Activated CD4-positive, alpha-beta T cell treated with anti-CD3 and anti-CD28 coated beads, Interleukin-2, amount 10 ng/mL, durations not matched to agents 24 days and 14 days (primary cell): ENCODE results near the gene FAM3A. TPM values are rescaled to one million over a fixed set of nuclear protein-coding genes. Genes with fewer than 3 reads are reported as not detected.

Source experiments
- DNase-seq: peaks from one replicate; pipeline ENCODE4 v3.0.0; 2022
- H3K27ac Mint-ChIP-seq: one replicate; pipeline ENCODE4 v1.8.0; 2022; ENCODE audit warnings: mild to moderate bottlenecking, mixed read lengths
- H3K27me3 Mint-ChIP-seq: one replicate; pipeline ENCODE4 v1.8.0; 2022; ENCODE audit warnings: mixed read lengths
- H3K36me3 Mint-ChIP-seq: one replicate; pipeline ENCODE4 v1.8.0; 2022; ENCODE audit warnings: low read depth, mild to moderate bottlenecking, mixed read lengths
- H3K4me1 Mint-ChIP-seq: one replicate; pipeline ENCODE4 v1.8.0; 2021; ENCODE audit warnings: mixed read lengths
- H3K4me3 Mint-ChIP-seq: one replicate; pipeline ENCODE4 v1.8.0; 2022; ENCODE audit warnings: mild to moderate bottlenecking, moderate library complexity, mixed read lengths
- H3K9me3 Mint-ChIP-seq: one replicate; pipeline ENCODE4 v1.8.0; 2021; ENCODE audit warnings: mixed read lengths
- intact Hi-C: fragments of 100-400 bp; cut with micrococcal nuclease; formaldehyde crosslinking; loops from one replicate; pipeline ENCODE4 v1.15.1; 2023
- total RNA-seq: library from RNA; stranded (reverse); gene quantifications from 2 replicates; pipeline ENCODE4 v1.2.3, GENCODE V29; 2022

FAM3A gene
- total RNA-seq, 1 donor from 2014 or later = 38.0 TPM

DNA sequence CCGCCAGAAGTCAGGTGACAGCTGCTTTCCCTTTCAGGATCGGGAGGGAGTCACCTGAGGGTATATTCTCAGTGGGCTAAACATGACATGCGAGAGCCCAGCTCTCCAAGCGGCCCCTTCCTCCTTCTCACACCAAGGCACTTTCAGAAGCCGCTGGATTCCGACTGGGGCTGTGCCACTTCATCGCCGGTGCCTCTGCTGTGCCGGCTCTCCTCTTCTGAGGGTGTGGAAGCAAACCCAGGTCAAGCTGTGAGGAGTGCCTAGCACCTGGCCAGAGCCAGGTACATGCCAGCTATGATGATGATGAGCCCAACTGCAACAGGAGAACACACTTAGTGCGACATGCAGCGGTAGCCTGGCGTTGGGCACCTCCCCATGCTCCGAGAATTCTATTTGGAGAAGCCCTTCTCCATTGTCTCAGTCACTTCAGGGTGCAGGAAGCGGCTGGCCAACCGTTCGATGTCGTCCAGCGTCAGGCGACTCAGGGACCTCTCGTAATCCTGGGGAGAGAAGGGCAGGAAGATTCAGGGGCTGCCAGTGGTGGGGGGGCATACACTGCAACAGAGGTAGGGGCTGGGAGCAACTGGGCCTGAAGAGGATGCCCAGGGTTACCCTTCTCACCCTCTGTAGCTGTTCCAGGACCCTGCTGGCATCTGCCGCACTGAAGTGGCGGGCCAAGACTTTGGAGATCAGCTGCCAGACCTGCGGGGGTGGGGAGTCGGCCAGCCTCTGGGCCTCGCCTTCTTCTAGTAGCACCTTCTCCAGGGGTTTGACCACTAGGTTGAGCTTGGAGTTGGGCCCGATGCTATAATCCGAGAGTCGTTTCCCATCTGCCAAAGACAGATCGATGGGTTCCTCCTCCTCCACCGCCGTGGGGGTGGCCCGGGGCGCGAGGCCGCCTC lies 30.6 kb downstream of the FAM3A start:
- H3K9me3 Mint-ChIP-seq = no peaks in the 10 kb centered on the region
- H3K4me3 Mint-ChIP-seq = peak overlapping the region; percentile 74
- peaks cover 7% of the 10 kb centered on the region for H3K36me3 Mint-ChIP-seq
- H3K27me3 Mint-ChIP-seq = no peaks in the 10 kb centered on the region
- no peak for DNase-seq
- peaks cover 17% of the 10 kb centered on the region for H3K4me1 Mint-ChIP-seq
- intact Hi-C loops = no loop called here
- no peak overlapping the region for H3K27ac Mint-ChIP-seq

DNA sequence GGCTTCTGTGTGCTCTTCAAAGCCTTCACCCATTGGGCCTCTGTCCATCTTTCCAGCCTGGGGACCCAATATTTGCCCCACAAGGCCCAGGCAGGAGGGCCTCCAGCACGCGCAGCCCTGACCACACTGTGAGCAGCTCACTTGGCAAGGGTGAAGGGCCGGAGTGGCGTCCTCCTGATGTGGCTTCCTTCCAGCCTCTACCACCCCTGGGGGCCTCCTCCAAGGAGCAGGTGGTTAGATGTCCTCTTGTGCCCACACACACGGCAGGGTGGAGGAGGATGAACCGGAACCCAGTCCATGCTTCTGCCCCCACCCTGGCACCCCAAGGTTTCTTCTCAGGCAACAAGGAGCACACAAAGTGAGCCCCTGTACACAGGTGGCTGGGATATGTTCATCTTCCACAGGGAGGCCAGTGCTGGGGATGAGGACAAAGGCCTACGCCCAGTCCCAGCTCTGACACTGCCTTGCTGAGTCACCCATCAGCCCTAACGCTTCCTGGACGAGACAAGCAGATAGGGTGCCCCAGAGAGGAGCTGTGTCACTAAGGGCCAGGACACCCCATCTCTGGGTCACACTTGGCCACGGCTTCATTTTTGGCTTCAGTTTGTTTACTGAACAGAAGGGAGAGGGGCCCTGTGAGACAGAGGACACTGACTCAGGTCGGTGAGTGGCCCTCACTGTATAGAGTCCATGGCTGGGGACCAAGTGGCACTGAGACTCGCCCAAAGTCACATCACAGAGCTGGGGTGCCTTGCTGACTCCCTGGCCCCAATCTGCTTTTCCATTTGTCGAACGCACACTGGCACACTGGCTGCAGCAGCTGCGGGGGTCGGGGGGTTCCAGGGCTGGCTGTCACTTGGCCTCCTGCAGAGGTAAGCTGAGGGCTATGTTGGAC lies 31.5 kb downstream of the FAM3A start:
- H3K27me3 Mint-ChIP-seq = no peaks in the 10 kb centered on the region
- DNase-seq = no peak
- intact Hi-C loops = no loop called here
- peak overlapping the region; percentile 37 for H3K4me3 Mint-ChIP-seq
- no peaks in the 10 kb centered on the region for H3K9me3 Mint-ChIP-seq
- peaks cover 7% of the 10 kb centered on the region for H3K36me3 Mint-ChIP-seq
- peaks cover 15% of the 10 kb centered on the region for H3K4me1 Mint-ChIP-seq
- no peak overlapping the region for H3K27ac Mint-ChIP-seq

DNA sequence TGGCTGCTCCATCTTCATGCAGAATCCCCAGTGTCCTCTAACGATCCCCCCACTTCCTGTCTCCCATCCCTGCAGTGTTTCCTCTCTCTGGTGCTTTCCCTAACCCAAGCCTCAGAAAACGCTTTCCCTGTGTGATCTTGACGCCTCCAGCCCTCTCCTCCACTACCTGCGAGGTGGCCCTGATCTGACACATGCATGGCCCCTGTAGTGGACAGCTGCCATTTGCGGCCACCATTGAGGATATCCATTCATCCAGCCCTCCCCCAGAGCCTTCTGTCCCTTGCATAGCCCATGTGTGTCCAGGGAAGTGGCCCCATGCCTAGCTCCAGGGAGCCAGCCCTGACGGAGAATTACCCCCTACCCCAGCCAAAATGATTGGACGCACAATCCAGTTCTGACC lies 32.7 kb downstream of the FAM3A start:
- intact Hi-C loops = no loop called here
- H3K4me3 Mint-ChIP-seq = no peak overlapping the region
- peaks cover 7% of the 10 kb centered on the region for H3K36me3 Mint-ChIP-seq
- H3K4me1 Mint-ChIP-seq = peaks cover 14% of the 10 kb centered on the region
- no peaks in the 10 kb centered on the region for H3K9me3 Mint-ChIP-seq
- no peaks in the 10 kb centered on the region for H3K27me3 Mint-ChIP-seq
- H3K27ac Mint-ChIP-seq = no peak overlapping the region
- no peak for DNase-seq

DNA sequence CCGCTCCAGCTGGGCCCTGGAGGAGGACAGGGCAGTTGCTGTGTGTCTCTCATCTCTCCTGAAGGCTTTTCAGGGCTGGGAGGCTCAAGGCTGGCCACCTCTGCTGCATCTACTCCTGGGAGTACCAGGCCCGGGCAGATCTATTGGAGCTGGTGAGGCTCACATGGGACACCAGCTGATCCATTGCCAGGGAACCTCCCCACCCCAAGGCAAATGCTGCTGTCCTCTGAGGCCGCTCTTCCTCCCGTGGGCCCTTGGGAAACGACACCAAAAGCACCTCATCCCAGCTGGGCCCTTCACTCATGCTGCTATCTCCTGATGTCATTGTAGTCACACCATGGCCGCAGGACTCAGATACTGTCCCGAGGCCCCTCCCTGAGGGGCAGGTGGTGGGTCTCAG lies 33.2 kb downstream of the FAM3A start:
- H3K4me1 Mint-ChIP-seq = peaks cover 12% of the 10 kb centered on the region
- H3K27ac Mint-ChIP-seq = no peak overlapping the region
- H3K36me3 Mint-ChIP-seq = peaks cover 7% of the 10 kb centered on the region
- no peak overlapping the region for H3K4me3 Mint-ChIP-seq
- intact Hi-C loops = no loop called here
- H3K9me3 Mint-ChIP-seq = no peaks in the 10 kb centered on the region
- H3K27me3 Mint-ChIP-seq = no peaks in the 10 kb centered on the region
- DNase-seq = no peak

DNA sequence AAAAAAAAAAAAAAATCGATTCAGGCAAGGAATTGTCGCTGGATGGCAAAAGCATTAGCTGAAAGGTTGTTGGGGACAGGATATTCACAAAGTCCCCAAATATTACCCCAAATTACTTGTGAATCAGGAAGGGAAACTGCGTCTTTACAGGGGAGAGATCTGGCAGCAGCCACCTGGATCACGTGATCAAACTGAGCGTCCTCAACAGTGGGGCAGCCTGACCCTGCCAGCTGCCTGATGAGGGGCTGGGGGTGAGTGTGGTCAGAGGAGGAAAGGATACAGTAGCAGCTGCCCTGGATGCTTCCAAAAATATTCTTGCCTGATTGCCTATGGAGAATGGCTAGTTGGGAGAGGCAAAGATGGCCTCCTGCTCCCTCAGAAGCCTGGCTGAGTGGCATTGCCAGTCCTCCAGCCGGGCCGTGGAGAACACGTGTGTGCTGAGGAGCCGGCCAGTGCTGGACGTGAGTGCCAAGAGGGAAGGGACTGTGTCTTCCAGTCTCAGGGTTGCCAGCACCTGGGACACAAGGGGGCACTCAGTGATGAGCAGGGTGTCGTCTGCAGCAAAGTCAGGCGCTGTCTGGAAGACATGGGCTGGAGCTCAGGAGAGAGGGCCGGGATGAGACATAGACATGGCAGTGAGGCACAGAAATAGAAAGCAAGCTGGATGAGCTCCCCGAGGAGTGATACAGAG lies 34.0 kb downstream of the FAM3A start:
- Mint-ChIP-seq H3K36me3 (peaks cover 7% of the 10 kb centered on the region), H3K27ac (no peak overlapping the region), H3K9me3 (no peaks in the 10 kb centered on the region), H3K4me3 (no peak overlapping the region), H3K4me1 (peaks cover 19% of the 10 kb centered on the region), H3K27me3 (no peaks in the 10 kb centered on the region)
- no peak for DNase-seq
- intact Hi-C loops = no loop called here

DNA sequence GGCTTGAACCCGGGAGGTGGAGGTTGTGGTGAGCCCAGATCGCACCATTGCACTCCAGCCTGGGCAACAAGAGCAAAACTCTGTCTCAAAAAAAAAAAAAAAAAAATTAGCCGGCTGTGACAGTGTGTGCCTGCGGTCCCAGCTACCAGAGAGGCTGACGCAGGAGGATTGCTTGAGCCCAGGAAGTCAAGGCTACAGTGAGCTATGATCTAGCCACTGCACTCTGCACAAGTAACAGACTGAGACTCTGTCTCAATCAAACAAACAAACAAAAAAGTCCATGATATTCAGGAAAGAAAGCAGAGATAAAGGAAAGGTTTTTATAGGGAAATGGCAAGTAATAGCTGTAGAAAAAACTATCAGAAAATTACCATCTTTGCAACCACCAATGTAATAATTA lies 34.8 kb downstream of the FAM3A start:
- no peak overlapping the region for H3K27ac Mint-ChIP-seq
- H3K9me3 Mint-ChIP-seq = no peaks in the 10 kb centered on the region
- no peak overlapping the region for H3K4me3 Mint-ChIP-seq
- intact Hi-C loops = no loop called here
- no peaks in the 10 kb centered on the region for H3K27me3 Mint-ChIP-seq
- H3K36me3 Mint-ChIP-seq = peaks cover 7% of the 10 kb centered on the region
- peaks cover 17% of the 10 kb centered on the region for H3K4me1 Mint-ChIP-seq
- no peak for DNase-seq

DNA sequence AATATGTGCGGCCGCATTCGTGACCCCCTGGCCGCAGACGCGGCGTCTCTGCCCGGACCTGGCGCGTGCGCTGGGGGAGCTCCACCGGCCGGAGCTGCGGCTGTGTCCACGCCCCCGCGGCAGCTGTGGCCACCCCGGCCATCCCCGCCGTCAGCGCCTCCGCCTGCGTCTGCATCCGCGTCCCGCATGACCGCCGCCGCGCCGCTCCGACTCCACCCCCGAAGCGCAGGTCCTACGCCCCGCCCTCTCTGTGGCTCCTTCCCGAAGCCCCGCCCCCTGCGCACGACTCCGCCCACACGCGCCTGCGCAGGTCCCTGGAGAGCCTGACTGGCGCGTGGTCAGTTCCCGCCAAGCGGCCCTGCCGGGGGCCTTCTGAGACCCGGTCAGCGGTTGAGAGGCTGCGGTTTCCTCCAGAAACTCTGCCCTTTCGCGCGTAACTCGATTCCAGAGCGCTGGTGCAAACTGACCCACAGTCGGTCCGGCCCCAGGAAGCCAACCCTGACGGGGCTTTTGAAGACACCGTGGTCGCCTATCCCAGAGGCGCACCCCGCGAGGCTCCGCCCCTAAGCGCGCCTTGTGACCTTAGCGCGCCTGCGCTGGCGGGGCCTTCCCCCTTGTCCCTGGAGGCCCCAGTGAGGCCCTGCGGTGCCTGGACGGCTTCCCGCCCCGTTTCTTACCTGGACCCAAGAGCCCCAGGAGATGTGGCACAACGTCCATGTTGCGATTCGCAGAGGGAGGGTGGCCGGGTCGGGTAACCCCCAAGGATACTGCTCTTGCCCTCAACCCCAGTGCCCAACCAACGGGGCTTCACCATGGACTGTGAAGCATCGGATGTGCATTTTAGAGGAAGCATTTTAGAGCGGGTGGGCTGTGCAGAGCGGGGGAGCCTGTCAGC lies 37.1 kb downstream of the FAM3A start, which contains the start of gene LAGE3:
LAGE3 (minus strand) TSS at position 554 of the 895 bp plus-strand sequence; CDS start at position 188, 366 bp downstream.
- Mint-ChIP-seq H3K27me3 (no peaks in the 10 kb centered on the region), H3K9me3 (no peaks in the 10 kb centered on the region), H3K4me1 (peaks cover 20% of the 10 kb centered on the region), H3K27ac (peak within 1 kb of the TSS; percentile 93), H3K36me3 (peaks cover 8% of the 10 kb centered on the region), H3K4me3 (peak within 1 kb of the TSS; percentile 96)
- intact Hi-C loops = loop anchor here (1.0 to 5.0 kb wide), 7 partner anchors 11 to 102 kb away; partner anchors contain the start of genes EMD, FAM3A, FAM50A and IKBKG
- DNase-seq = peak; percentile 99

DNA sequence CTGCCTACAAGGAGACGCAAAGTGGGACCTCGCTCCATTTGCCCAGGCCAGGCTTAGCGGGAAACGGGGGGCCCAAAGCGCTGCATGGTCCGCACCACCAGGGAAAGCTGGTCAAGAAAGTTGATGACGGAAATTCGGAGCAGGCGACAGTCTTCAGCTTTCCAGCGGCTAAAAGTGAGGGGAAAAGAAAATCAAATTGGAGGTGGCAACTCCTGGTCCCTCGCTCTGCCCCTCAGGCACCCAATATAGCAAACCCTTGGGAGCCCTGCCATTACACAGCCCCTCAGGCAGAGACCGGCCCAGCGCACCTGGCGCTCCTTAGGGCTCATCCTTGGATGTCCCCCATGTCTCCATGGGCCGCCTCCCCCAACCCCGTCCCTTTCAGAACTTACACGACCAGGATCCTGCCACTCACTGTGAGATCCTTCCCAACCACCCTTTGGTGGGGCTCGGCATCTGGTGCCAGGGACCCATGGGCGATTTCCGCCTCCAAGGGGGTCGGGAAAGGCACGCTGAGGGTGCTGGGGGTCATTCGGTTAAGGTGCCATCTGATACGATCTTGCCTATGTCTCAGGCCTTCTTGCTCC lies 38.0 kb downstream of the FAM3A start:
- H3K27me3 Mint-ChIP-seq = no peaks in the 10 kb centered on the region

DNA sequence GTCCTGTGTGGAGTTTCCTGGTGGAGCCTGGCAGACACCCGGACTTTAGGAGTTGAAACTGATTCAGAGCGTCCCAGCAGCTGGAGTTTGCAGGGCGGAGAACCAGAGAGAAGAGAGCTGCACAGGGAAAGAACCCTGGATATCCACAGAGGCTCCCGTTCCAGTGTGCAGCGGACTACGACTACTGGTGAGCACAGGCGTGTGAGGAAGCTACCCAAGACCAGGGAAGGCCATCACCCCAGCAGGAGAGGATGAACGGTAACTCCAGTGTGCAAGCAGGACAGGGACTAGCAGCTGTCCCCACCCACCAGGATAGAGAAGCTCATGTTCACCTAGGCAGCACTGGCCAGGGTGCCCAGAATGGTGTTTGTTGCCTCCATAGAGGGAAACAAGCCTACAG lies 39.2 kb downstream of the FAM3A start:
- no peaks in the 10 kb centered on the region for H3K27me3 Mint-ChIP-seq
- peaks cover 16% of the 10 kb centered on the region for H3K4me1 Mint-ChIP-seq
- DNase-seq = no peak
- intact Hi-C loops = loop anchor here (5.0 kb wide), 3 partner anchors 35 to 100 kb away; partner anchors contain the start of genes EMD, FAM50A and RPL10
- H3K9me3 Mint-ChIP-seq = no peaks in the 10 kb centered on the region
- H3K4me3 Mint-ChIP-seq = peak overlapping the region; percentile 21
- H3K36me3 Mint-ChIP-seq = peaks cover 9% of the 10 kb centered on the region
- peak overlapping the region; percentile 60 for H3K27ac Mint-ChIP-seq

More for the DNA sequence above, 38.0 kb downstream of the FAM3A start:
- DNase-seq = no peak
- Mint-ChIP-seq H3K4me3 (peak overlapping the region; percentile 96), H3K9me3 (no peaks in the 10 kb centered on the region), H3K27ac (peak overlapping the region; percentile 93), H3K4me1 (peaks cover 16% of the 10 kb centered on the region), H3K36me3 (peaks cover 7% of the 10 kb centered on the region)
- intact Hi-C loops = loop anchor here (1.0 to 5.0 kb wide), 5 partner anchors 36 to 101 kb away; partner anchors contain the start of genes EMD, FAM3A, FAM50A and IKBKG

DNA sequence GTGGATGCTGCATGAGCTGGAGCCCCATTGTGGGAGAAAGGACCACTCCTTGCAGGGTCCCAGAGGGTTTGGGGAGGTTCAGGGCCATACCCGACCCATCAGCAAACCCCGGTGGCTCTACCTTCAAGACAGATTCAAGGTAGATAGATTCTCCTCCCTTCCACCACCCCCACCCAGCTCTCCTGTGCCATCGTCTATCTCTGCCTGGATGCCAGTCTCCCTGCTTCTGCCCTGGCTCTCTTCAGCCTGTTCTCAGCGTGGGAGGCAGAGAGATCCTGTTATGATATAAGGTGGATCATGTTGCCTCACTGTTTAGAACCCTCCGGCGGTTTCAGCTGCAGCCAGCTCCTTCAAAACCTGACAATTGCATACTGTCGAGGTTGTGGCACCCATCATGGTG lies 42.3 kb downstream of the FAM3A start:
- H3K27me3 Mint-ChIP-seq = no peaks in the 10 kb centered on the region
- no peak overlapping the region for H3K4me3 Mint-ChIP-seq
- DNase-seq = no peak
- peaks cover 12% of the 10 kb centered on the region for H3K4me1 Mint-ChIP-seq
- intact Hi-C loops = no loop called here
- no peaks in the 10 kb centered on the region for H3K9me3 Mint-ChIP-seq
- no peak overlapping the region for H3K27ac Mint-ChIP-seq
- peaks cover 11% of the 10 kb centered on the region for H3K36me3 Mint-ChIP-seq

DNA sequence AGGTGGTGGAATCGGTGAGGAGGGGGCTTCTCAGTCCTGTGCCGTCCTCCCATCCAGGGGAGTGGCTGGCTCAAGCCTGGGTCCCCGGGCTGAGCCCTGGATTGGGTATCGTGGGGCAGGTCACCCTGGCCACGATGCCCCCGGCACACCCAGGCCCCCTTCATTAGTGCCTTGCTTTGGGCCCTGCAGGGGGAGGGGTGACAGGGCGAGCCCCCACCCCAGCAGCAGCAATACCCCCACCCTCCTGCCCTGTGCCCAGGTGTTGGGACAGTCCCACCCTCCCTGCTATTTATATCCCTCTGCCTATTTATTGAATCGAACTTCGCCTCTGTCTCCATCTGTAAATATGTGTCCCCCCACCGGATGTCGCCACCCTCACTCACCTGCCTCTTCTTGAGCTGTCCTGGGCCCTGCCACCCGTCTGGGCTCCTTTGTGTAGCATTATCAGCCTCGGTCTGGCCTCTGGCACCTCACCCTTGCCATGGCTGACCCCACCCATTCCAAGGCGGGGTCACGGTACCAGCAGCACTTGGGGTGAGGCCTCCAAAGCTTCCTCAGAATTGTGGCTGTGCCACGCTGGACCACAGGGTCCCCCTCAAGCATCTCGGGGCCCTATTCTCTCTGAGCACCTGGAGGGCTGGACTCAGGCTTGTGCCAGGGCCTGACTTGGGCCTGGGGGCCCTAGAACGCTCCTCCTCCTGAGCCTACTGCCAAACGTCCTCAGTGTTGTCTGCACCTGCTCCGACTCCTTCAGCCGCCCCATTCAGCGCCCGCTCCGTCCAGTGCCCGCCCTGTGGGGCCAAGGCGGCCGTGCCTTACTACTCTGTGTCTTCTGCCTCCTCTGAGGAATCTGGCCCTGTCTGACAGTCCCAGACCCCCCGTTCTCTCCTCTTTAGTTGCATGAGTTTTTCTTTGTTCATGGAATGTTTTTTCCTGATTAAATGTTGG lies 43.1 kb downstream of the FAM3A start:
- Mint-ChIP-seq H3K27me3 (no peaks in the 10 kb centered on the region), H3K27ac (no peak overlapping the region), H3K36me3 (peaks cover 11% of the 10 kb centered on the region), H3K4me3 (no peak overlapping the region), H3K9me3 (no peaks in the 10 kb centered on the region), H3K4me1 (peaks cover 12% of the 10 kb centered on the region)
- DNase-seq = no peak
- intact Hi-C loops = no loop called here
